ENCODE results near the gene USP34.
"Not testable (repeated sequence)": the region's sequence is repeated elsewhere in the genome, so short reads cannot be mapped to it uniquely, and the experiment has no call there.

Gene USP34

DNA sequence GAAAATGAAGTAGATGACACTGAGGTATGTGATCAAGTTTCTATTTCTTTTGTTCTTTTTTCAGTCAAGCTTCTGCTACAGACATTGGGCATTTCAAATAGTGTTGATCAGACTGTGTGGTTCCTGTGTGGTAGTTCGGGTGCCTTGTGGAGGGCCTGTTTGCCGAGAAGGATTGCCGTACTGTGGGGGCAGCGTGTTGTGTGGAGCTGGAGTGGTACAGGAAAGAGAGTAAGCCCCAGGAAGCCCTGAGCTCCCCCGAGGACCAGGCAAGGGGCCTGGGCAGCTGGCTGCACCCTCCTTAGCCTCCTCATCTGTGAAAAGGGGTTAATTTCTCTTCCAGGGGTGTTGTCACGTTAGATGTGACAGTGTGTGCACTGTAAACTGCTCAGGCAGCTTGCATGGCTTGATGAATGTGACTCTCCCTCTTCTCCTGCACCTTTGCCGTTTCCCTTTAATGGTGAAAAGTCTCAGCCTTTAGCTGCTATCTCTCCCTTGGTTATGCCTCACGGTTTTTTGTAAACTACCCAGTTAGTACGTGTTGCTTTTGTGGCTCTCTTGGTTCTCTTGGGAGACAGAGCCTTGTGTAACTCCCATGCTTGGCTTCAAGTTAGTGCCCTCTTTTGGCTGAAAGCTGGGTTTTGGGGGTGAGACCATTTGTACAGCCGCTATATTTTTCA, 289.4 kb downstream of the USP34 start:
- no peak for DNase-seq

DNA sequence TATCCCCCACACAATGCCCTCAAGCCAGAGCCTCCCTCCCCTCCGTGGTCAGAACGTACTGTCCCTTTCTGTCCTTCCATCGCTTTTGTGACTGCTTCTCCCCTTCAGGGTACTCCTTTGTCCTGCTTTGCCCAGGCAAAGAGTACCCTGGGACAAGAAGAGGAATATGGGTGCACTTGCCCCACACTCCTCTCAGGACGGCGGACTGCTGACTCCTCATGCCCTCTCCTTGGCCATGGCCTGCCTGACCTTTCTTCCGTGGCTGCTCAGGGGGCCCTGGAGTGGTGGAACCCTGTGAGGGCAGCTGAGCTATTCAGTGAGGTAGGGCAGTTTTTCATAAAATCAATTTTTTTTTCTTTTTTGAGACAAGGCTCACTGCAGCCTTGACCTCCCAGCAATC, 290.2 kb downstream of the USP34 start:
- no peak for DNase-seq

DNA sequence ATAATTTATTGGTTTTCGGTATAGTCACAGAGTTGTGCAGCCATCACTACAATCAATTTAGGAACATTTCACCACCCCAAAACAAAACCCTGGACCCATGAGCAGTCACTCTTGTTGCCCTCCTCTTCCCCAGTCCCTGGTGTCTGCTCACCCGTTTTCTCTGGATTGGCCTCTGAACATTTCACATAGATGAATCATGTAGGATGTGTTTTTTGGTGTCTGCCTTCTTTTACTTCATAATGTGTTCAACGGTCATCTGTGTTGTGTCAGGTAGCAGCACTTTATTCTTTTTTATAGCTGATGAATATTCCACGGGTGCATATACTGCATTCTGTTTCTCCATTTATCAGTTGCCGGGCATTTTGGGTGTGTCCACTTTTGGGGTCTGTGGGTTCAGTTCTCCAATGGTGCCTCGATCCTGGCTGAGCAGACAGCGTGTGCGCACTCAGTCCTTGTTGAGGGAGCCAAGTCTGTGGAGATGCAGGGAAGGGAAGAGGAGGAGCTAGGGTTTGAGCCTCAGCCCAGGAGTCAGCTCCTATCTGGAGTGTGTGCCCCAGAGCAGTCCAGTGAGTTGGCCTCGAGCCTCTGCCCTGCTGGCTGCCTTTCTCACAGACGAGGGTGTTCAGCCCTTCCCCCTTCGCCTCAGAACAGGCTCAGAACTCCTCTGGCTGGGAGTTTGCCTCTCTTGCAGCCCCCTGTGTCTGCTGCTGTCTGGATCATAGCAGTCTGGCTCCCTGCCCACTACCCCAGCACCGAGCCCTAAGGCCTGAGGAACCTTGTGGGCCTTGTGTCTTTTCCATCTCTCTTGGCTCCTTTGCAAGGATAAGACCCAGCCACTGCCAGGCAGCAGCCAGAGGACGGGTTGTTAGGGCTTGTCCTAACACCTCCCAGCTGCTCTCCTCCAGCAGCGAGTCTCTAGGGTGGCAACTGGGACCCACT, 290.9 kb downstream of the USP34 start:
- peak; percentile 38 for DNase-seq

DNA sequence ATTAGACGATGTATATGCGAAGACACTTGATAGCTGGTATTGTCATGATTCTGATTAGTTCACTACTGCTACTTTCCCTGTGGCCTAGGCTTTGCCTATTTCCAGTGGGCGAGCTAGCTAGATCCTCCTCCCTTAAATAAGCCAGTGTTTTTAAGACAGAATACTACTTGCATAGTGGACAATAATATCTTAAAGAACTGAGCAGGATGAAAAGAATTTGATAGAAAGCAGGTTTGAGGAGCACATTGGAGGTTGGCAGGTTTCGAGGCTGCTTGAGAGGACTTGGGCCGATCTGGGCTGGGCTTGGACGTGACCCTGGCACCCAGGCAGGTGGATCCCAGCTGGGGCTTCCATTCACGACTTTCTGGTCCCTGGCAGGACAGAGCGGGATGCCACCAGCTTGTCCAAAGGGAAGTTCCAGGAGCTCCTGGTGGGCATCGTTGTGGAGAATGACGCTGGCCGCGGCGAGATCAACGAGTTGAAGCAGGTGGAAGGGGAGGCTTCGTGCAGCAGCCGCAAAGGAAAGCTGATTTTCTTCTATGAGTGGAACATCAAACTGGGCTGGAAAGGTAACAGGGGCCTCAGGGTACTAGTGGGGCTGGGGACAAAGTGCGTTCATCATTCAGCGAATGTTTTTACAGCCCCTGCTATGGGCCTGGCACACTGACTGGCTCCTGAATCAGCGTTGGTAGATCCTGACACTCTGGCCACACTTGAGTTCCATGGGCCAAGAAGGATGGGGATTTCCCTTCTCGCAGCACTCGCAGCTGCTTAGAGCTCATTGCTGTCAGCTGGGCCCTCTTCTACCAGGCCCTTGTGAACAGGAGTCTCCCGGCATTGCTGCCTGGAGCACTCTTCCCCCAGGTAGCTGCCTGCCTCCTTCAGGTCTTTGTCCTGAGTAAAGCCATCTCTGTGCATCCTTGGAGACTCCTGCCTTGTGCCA, 292.0 kb downstream of the USP34 start:
- no peak for DNase-seq

DNA sequence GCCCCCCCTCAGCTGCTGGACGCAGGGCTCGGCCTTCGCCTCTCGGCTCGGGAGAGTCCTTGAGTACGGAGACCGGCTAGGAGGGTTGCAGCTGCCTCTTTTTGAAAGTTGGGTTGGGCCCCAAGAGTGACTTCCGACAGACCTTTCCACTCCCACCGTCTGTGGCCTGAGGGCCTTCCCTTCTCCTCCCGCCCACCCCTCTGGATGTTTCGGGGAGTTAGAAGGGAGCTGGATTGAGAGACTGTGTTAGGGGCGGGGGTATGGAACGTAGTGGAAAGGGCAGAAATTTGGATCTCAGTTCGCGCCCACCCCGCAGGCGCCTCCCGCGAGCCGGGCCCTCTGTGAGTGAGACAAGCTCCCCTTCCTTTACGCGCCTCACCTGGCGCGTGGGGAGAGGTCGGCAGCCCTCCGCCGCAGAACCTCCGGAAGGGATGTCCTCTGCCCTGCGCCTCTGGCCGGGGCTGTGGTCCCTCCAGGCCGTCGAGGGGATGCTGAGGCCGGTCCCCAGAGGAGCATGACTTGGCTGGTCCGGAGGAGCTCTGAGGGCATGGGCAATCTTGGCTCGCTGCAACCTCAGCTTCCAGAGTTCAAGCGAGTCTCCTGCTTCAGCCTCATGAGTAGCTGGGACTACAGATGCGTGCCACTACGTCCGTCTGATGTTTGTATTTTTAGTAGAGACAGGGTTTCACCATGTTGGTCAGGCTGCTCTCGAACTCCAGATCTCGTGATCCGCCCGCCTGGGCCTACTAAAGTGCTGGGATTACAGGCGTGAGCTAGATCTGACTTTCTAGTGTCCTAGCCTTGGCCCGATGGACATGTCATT, 292.9 kb downstream of the USP34 start:
- DNase-seq, result peak; percentile 20

DNA sequence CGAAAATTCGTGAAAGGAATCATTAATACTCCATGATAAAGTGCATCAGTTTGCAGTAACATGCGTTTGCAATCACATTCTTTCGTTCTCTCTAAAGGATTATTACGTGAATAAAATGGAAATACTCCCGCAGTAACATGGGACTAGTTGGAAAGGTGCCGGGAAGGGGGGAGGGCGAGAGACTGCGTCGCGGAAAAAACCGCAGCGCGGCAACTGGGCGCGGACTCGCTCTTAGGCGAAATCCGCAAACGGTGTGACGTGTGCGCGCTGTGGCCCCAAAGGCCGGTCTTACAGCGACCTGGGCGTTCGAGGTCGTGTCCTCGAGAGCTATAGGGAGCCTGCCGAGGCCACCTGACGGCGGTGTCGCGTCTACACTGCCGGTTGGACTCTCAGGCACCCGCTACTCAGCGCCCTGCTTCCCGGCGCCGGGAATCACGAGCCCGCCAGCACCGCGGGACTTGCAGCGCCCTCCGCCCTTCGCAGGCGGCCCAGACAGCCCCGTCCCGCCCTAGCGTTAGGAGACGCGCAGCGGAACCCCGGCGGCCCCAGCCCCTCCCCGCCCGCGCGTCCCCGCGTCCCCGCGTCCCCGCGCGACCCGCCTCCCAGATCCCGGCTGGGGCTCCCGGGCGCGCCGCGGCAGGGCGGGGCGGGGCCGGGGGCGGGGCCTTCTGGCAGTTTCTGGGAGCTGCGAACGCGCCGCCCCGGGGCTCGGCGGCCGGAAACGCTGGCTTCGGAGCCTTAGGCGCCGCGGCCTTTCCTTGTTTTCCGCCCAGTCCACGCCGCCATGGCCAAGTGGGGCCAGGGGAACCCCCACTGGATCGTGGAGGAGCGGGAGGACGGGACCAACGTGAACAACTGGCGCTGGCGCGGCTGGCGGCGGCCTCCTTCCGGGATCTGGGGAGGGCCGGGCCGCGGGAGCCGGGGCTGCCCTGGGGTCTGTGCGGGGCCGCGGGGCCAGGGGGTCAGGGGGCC, 293.8 kb downstream of the USP34 start:
- DNase-seq, result peak; percentile 95

- DNase-seq, result no peak
Measured at GRCh38 chr2:61175036-61175435, 295.9 kb downstream of the USP34 start.

- no peak for DNase-seq
Measured at GRCh38 chr2:61173116-61173515, 297.8 kb downstream of the USP34 start.

- no peak for DNase-seq
Measured at GRCh38 chr2:61172671-61173070, 298.2 kb downstream of the USP34 start.

DNA sequence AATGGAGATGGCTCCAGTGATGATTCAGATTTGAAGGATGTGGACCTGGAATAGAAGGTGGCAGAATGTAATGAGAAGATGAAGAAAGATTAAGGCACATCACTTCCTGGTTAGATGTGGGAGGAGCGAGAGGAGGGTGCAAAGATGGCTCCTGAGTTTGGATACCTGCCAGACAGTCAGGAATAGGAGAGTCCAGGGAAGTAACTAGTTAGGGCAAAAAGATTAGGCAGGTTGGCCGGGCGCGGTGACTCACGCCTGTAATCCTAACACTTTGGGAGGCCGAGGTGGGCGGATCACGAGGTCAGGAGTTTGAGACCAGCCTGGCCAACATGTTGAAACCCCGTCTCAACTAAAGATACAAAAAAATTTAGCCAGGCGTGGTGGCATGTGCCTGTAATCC, 303.3 kb downstream of the USP34 start:
- DNase-seq, result no peak

- DNase-seq, result peak; percentile 23
Measured at GRCh38 chr2:61165946-61166345, 304.9 kb downstream of the USP34 start.

GRCh38 chr2:61165082-61165481, 305.8 kb downstream of the USP34 start:
- DNase-seq, result not testable (repeated sequence)

GRCh38 chr2:61162721-61163120, 308.2 kb downstream of the USP34 start:
- DNase-seq, result no peak

DNA sequence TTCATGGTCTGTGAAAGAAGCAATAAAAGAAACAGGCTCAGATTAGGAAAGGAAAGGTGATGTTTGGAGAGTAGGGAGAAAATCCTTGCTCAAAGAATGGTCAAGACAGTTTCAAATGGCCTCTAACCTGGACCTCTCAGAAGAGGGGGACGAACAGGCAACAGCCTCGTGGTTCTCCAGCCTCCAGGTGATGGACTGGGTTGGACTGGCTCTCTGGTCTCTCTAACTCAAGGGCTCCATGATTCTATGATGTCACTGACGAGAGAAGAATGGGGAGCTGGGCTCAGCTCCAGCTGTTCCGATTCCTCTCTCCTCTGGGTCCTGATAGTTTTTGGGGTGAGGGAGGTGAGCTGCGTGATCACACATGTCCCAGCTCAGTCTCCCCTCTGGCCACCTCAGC, 309.0 kb downstream of the USP34 start, which contains the start of gene C2orf74:
C2orf74 (plus strand) TSS at position 301 of the 400 bp plus-strand sequence. CDS start 327 bp downstream, outside the sequence.
- DNase-seq, result no peak

GRCh38 chr2:61158356-61158955, 312.4 kb downstream of the USP34 start:
- no peak for DNase-seq

DNA sequence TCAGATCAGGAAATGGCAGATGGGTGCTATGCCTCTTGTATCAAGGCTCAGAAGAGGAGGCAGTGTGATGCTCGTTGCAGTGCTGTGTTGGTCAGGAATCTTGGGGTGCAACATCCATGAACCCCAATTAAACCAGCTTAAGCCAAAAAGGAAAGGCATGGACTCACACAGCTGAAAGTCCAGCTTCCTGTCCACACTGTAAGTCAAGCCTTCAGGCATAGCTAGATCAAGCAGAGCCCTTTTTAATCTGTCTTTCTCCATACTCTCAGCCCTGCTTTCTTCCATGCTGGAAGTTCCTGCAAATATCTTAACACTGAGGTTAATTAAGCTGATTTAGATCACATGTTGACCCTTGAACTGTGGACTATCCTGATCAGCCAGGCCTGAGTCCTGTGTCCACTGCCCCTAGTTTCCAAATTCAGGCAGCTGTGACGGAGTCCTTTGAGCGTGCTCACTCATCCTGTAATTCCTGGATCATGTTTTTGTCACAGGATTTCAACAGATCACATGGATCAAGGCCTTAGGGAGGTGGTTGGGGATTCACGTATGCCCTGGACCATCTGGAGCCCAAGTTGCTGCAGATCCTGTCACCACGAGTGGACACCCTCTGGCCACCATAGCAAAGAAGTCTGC, 313.4 kb downstream of the USP34 start:
- DNase-seq, result no peak

- DNase-seq, result peak; percentile 22
Measured at GRCh38 chr2:61151436-61151835, 319.5 kb downstream of the USP34 start.

DNA sequence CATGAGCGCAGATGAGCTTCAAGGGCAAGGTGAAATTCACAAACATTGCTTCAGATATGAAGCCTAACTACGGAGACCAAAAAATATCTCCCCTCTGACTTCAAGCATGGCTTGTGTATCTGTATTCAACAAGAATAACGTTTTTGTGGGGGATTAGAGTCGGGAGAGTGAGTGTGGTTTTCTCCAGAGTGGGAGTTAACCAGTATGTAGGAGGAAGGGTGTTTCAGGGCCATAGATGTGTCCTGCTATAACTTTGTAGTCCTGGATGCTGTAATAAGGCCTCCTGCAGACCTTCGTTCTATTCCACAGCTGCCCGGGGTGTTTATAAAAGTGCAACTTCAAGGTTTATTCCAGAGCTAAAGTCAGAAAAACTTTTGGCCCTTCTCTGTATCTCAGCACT, 321.8 kb downstream of the USP34 start:
- DNase-seq, result no peak

GRCh38 chr2:61148091-61148490, 322.8 kb downstream of the USP34 start:
- not testable (repeated sequence) for DNase-seq

Data from fibroblast of skin of scalp (primary cell).